ENCODE data around the gene OGFOD3.
"Not testable (repeated sequence)": the region's sequence is repeated elsewhere in the genome, so short reads cannot be mapped to it uniquely, and the experiment has no call there.

Gene OGFOD3

DNA sequence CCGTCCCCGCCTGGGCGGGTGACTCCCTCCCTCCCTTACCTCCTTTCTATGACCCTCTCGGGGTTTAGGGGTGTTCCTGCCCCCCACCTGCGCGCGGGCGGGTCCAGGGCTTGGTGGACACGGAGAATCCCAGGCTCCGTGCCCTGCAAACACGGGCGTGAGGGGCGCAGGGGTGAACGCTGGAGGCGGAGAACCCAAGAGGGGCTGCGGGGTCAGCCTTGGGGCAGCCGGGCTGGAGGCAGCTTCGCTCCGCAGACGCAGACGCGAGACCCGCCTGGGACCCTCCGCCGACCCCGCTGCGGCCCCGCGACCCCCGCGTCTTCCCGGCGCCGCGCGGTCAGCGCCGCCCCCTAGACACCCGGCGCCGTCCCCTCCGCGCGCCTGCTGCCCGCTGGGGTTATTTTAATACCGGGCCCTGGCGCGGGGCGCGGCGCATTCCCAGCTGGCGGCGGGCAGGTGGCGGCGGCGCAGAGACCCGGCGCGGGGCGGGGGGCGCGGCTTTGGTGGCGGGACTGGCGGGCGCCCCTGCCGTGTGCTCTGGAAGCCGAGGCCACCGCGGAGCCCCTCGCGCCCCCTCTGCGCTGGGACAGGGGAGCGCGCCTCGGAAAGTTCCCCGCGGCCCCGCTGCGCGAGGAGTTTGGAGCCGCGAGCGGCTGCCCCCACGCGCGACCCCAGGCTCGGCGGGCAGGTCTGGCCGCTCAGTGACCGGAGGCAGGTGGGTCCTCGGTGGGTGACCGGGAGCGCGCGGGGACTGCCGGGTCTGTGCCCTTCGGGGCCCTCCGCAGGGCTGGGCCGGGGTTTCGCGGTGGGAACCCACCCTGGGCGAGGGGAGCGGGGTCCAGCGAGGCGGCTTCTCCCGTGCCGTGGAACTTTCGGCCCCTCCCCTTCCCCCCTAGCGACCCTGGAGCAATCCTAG, 46.8 kb downstream of the OGFOD3 start, which contains the start of gene UTS2R:
Gene UTS2R (plus strand): TSS at position 433 of the 916 bp plus-strand sequence. CDS start 2,560 bp downstream, outside the sequence.
- DNase-seq, result no peak

DNA sequence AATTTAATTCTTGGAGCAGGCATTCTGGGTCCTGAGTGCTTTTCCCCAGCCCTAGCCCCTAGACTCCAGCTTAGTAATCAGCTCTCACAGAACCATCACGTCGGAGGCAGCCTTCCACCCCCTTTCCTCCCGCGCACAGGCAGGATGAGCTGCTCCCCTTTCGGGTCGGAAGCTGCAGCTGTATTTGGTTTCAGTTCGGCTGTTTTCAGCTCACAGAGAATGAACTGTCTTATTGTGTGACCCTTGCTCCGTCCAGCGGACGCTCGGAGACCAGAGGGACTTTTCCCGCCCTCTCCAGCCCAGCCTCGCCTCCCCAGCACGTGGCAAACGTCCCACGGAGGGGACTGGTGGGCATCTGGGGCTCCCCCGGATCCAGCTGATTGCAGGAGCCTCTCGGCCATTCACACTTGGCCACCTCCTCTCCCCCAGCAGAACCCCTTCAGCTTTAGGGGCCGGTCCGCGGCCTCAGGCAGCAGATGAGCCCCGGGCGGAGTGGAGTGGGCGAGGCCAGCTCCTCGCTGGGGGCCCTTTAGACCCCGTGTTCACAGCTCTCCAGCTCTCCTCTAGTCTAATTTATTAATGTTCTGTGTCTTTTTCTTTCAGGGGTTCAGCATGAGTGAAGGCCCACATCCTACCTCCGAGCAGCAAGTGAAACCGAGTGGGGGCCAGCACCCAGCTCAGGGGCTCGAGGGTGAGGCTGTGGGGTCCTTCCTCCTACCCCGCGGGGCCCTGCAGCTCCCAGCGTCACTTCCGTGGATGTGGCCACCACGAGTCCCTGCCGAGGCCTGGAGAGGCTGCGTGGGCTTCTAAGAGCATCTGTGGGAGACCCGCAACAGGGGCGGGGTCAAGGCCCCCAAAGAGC, 47.7 kb downstream of the OGFOD3 start:
- DNase-seq, result no peak

DNA sequence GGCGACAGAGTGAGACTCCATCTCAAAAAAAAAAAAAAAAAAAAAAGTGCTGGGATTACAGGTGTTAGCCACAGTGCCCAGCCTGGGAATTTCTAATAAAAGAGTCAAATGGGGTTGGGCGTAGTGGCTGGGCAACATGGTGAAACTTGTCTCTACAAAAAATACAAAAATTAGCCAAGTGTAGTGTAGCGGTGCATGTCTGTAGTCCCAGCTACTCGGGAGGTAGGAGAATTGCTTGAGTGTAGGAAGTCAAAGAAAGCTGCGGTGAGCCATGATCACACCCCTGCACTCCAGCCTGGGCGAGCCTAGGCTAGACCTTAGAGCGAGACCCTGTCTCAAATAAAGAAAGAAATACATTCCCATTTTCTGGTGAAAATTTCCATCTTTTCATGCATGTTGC, 49.2 kb downstream of the OGFOD3 start:
- no peak for DNase-seq

DNA sequence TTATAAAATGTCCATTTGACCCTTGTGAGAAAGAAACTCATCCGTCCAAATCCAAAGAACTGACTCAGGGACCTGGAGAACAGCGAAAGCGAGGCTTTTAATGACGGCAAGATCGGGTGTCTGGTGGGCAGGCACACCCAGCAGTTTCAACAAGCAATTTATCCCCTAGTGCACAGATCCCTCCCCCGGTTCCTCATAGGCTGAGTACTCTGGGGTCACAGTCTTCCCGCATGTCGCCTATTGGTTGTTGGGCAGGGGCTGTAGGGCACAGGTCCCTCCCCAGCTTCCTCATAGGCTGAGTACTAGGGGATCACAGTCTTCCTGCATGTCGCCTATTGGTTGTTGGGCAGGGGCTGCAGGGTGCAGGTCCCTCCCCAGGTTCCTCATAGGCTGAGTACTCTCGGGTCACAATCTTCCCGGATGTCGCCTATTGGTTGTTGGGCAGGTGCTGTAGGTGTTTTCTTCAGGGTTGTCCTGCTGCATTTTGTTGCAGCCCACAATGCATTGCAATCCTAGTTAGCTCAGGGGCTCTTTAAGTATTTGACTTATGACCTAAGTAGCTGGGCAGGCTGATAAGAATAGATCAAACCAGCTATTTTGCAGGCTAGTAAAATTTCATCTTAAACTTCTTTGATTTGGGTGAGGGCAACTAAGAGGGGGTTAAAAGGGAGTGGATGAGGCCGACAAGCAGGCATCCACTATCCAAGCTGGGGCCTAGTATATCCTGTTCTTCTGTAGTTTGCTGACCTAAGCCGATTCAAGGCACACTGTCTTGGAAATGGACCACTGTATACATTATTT, 50.5 kb downstream of the OGFOD3 start:
- DNase-seq, result no peak

DNA sequence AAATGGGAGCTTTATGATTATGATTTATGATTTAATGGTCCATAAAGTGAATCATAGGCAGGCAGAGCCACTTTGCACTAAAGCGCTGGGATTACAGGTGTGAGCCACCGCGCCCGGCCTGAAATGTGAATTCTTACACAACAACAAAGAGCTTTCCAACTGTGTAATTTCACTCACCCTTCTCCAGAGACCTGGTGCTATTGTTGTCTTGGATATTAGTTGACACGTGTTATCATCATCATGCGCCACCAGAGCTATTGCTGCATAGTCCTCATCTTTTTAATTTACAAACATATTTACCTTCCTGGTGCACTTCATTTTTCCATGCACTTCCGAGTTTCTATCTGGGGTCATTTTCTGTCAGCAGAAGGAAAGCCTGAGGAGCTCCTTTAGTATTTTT, 51.6 kb downstream of the OGFOD3 start:
- DNase-seq, result no peak

DNA sequence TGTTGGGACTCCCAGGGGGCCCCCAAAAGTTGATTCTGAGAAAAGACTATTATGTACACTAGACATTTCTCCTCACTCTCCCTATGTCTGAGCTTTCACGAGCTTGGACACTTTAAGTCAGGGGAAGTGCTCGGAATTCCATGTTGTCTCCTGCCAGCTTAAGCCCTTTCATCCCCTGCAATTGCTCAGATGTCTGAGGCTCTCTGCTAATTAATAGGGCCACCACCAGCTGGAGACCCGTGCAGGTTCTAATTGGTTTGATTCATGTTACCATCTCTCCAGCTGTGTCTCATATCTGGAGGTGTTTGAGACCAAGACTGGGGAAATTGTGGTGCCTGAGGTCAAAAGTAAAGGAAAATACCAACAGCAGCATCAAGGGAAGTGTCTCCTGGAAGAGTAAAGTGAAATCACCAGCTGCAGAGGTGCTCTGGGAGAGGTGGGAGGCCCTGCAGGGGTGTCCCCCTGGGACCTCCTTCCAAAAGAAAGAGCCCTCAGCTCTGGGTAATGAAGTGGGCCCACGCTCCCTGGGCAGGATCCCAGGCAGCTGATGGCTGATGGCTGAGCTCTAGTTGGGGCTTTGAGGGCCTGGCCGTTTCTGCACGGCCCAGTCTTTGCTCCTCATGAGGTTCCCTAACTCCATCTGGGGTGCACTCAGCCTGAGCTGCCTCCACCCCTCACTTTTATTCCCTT, 52.6 kb downstream of the OGFOD3 start:
- no peak for DNase-seq

DNA sequence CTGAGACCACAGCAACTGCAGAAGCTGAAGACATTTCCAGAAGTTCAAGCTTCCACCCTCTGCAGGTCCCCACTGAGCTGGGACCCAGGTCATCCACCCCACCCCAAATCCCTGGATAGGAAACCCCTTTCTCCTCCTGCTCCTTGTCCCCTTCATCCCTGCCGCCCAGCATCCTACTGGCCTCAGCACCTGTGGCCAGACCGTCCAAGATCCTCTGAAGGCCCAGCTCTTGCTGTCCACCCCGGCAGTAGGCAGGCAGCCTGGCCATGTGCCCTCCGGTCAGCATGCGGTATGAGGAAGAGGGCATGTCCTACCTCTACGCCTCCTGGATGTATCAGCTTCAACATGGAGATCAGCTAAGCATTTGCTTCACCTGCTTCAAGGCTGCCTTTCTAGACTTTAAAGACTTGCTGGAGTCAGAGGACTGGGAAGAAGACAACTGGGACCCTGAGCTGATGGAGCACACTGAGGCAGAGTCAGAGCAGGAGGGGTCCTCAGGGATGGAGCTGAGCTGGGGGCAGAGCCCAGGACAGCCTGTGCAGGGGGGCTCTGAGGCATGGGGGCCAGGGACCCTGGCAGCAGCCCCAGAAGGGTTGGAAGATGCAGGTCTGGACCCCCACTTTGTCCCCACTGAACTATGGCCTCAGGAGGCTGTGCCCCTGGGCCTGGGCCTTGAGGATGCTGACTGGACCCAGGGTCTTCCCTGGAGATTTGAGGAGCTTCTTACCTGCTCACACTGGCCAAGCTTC, 56.3 kb downstream of the OGFOD3 start:
- no peak for DNase-seq

DNA sequence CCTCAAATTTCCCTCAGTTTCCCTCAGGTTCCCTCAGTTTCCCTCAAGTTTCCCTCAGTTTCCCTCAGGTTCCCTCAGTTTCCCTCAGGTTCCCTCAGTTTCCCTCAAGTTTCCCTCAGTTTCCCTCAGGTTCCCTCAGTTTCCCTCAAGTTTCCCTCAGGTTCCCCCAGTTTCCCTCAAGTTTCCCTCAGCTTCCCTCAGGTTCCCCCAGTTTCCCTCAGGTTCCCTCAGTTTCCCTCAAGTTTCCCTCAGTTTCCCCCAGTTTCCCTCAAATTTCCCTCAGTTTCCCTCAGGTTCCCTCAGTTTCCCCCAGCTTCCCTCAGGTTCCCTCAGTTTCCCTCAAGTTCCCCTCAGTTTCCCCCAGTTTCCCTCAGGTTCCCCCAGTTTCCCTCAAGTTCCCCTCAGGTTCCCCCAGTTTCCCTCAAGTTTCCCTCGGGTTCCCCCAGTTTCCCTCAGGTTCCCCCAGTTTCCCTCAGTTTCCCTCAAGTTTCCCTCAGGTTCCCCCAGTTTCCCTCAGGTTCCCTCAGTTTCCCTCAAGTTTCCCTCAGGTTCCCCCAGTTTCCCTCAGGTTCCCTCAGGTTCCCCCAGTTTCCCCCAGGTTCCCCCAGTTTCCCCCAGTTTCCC, 58.8 kb downstream of the OGFOD3 start:
- DNase-seq, result not testable (repeated sequence)

DNA sequence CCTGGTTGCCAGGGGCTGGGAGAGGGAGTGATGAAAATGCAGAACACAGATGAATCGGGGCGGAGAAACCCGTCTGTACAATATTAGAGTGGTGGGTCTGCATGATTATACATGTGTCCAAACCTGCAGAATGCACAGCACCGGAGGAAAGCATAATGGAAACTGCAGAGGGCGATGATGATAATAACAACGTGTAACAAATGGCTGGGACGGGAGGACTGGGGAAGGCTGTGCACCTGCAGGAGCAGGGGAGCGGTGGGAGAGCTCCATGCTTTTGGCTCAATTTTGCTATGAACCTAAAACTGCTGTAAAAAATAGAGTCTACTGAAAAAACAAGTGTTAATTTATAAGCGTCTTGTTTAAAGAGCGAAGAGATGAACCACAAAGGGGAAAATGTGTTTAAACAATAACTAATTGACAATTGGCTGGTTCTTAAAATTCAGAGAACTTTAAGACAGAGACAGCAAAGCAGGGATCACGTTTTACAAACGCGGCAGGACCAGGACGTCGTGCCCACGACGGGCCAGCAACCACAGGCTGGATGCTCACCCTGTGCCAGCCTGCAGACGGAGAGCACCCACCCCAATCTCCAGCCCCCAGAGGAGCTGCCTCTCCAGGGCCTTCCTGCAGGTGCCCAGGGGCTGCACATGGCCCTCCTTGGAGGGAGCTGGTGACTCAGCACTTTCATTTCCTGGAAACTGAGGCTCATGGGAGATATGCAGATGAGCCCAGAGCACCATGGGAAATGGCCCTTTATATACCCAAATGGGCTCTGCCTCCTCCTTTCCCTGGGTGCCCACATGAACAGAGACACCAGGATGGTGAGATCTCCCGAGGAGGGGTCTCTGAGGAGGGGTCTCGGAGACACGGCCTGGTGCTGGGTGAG, 59.7 kb downstream of the OGFOD3 start, which contains the start of gene TEX19:
Gene TEX19 (plus strand): TSS at position 783 of the 886 bp plus-strand sequence. CDS start 2,904 bp downstream, outside the sequence.
- DNase-seq, result no peak

DNA sequence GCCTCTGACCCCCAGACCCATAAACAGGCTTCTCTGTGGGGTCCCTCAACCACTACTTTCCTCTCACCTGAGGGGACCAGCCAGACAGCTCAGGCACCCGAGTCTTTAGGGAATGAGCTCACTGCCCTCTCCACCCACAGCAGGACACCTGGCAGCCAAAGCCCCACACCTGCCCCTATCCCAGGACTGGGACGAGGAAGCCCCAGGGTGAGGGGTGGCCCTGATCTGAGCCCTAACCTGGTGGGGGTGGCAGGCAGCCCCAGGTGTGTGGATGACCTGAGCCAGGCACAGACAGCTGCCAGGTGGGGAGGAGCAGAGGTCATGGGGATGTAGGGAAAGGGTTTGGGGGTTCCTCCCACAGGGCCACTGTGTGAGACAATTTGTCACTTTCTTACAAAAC, 61.0 kb downstream of the OGFOD3 start:
- DNase-seq, result no peak

DNA sequence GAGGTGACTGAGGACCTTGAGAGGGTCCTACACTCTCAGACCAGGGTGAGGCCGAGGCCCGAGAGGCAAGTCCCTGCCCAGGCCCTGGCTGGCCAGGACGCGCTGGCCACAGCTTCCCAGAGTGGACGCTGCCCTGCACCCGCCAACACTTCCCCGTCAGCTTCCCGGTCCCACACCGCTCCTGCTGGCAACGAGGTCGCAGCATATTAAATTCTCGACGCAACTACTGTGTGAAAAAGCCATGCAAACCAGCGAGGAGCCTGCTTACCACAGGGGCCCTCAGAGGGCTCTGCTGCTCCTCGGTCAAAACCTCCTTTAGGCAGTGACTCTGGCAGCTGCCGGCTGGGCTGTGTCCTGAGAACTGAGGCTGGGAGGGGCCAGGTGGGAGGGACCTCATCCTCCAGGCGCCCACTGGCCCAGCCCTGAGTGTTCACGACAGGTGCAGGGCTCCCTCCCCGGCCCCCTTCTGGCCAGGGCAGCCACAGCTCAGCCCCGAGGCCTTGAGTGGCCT, 61.5 kb downstream of the OGFOD3 start:
- no peak for DNase-seq

DNA sequence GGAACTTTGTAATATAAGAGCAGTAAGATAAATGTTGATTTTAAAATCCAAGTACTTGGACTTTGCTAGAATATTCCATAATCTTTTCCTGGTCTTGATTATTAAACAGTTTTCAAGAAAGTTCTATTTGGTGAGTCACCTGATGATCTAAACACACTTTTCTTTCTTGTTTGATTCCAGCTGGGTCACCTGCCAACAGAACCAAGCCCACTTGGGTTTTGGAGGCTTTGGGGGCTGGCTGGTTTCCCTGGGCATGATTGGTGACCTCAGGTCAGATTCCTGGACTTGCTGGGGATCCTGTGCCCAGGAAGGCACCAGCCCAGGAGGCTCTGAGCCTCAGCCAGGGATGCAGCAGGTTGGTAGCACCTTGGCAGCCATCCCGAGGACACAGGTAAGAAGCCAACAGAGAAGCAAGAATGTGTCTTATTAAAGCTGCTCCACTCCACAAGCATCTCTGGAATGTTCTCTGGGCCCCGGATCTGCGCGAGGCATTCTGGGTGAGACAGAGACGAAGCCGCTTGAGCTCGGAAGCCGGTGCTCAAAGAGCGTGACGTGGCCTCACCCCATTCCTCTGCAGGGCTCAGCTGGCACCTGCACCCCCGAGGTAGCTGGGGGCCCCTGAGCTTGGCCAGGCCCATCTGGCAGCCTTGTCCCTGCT, 62.5 kb downstream of the OGFOD3 start:
- DNase-seq, result no peak

DNA sequence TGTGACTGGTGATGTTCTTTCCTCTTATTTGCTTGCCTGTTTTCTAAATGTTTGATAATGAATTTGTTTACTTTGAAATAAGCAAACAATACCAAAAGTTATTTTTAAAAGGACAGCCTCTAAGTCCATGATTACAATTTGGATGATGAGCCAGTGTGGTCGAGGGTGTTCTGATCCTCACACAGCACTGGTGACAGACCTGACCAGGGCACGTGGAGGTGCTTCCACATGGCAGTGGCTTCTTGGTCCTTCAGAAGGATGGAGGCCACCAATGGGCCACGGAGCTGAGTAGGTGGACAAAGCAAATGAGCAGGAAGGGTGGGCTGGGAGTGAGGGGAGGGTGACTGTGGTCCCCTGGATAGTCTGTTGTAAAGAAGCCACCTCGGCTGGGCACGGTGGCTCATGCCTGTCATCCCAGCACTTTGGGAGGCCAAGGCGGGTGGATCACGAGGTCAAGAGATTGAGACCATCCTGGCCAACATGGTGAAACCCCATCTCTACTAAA, 63.5 kb downstream of the OGFOD3 start:
- no peak for DNase-seq

DNA sequence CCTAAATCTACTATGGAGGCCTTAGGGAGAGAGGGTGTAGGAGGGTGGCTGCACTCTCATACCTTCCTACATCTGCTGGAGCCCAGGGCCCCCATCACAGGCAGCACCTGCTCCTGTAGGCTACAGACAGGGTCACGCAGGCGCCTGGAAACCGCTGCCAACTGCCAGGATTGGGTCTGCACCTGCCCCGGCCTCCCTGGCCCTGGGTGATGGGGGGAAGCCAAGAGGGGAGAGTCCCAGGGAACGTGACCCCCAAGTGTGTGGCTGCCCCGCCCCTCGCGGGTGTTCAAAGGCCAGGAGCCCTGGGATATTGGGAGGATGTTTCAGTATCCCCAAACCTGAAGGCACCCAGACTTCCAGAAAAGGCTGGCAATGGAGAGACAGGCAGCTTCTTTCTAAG, 64.9 kb downstream of the OGFOD3 start:
- DNase-seq, result no peak

DNA sequence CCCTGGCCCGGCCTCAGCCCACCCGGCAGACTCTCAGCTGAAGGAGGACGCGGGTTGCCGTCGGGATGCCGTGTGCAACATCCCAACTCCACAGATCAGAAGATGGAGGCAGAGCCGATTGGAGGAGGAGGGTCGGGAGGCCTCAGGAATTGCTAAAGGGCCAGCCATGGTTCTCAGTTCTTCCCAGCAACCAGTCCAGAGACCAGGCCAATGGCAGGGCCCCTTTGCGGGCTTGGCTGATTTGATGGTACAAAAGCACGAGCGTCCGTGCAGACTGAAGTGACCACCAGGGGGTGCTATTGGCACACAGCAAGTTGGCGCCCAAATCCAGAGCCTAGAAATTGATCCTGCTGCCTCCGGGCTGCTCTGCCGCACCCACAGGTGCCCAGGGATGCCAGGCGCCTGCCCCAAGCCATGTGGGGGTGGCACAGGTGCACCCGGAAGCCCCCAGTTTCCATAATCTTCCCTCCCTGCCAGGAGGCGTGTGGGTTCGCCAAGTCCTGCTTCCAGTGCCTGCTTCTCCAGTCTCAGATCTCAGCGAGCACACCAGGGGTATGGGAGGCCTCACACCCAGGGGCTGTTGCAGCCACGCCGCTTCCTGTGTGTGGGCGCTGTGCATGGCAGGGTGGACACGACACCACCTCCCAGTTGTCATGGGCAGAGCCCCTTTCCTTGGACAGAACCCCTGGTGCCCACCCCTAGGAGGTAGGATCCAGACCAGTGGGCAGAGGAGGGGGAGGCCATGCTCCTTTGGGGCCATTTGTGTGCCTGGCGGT, 66.5 kb downstream of the OGFOD3 start:
- DNase-seq, result peak in 1 of 2 experiments; percentile 50

DNA sequence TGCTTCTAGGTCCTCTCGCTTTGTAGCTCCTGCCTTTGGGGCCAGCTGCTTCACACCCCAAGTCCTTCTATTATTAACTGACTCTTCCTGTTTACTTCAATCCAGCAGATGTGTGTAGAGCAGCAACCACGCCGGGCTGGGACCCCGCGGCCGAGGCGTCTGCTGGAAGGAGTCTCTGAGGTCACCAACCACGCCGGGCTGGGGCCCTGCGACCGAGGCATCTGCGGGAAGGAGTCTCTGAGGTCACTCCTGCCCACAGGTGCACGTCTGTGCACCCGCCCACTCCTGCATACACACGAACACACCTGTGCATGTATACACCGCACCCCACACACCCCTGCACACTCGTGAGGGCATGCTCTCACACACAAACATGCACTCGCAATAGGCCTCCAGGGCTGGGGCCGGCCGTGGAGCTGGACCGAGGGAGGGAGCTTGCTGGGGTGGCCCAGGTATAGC, 67.1 kb downstream of the OGFOD3 start:
- no peak for DNase-seq

DNA sequence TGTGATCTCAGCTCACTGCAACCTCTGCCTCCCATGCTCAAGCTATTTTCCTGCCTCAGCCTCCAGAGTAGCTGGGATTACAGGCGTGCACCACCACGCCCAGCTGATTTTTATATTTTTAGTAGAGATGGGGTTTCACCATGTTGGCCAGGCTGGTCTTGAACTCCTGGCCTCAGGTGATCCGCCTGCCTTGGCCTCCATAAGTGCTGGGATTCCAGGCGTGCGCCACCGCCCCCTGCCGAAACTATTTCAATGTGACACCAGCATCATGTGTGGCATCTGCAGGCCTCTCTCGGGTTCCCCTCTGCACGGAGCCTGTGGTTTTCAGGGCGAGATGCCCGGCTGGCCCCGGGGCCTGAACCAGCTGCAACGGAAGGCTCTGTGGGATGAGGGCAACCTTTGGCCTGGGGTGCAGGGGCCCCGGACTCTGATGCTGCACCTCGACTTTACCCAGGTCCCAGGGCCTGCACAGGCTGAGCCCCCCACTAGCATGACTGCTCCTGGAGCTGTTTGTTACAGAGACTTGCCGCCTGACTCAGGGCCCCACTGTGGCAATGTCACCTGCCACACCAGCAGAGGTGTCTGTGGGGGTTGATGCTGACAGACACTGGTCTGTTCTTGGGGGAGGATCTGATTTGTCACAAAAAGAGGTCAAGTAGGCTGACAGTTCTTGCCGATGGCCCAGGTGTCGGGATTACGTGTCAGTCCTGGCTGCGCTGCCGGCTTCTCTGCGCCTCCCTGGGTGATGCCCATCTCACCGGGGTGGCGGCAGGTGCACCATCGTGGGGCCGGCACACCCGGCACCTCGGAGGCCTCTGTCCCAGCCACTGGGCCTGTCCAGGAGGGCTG, 68.0 kb downstream of the OGFOD3 start:
- no peak for DNase-seq
